GM23338 (cell line): ENCODE data around the gene METAP1D. TPM values are rescaled to one million over a fixed set of nuclear protein-coding genes. Genes with fewer than 3 reads are reported as not detected.
A peak's percentile ranks its signal among the peaks of the same experiment; 100 is the strongest.

Experiments
- ATAC-seq: fragments of 200-7000 bp; cut with Tn5 transposase; 3 replicates; pipeline ENCODE4 v1.9.1; 2020
- DNase-seq: peaks from one replicate; pipeline ENCODE4 v3.0.0-alpha.2; 2015; ENCODE audit warnings: low spot score
- H2AFZ ChIP-seq: fragments of 200-600 bp; sonication (generic); 2 replicates; pipeline ENCODE4 v1.8.0; 2016; ENCODE audit warnings: antibody characterized with exemption, mild to moderate bottlenecking, moderate library complexity
- H3F3A ChIP-seq: fragments of 200-600 bp; sonication (generic); replicated peaks from 2 replicates; pipeline ENCODE4 v1.8.0; 2017; ENCODE audit warnings: antibody characterized with exemption, mixed run types, low read depth
- H3K27ac ChIP-seq: fragments of 200-600 bp; sonication (generic); 2 replicates; pipeline ENCODE4 v1.6.1; 2016; ENCODE audit warnings: low read depth
- H3K27me3 ChIP-seq: fragments of 200-600 bp; sonication (generic); 2 replicates; pipeline ENCODE4 v1.8.0; 2016; ENCODE audit warnings: mild to moderate bottlenecking, mixed run types, moderate library complexity; ENCODE audit not compliant: insufficient read depth
- H3K36me3 ChIP-seq: fragments of 200-600 bp; sonication (generic); 2 replicates; pipeline ENCODE4 v1.8.0; 2016; ENCODE audit warnings: mild to moderate bottlenecking; ENCODE audit not compliant: insufficient read depth
- H3K4me1 ChIP-seq: fragments of 200-600 bp; sonication (generic); 2 replicates; pipeline ENCODE4 v1.8.0; 2016; ENCODE audit warnings: mild to moderate bottlenecking, moderate library complexity; ENCODE audit not compliant: insufficient read depth
- H3K4me2 ChIP-seq: fragments of 200-600 bp; sonication (generic); 2 replicates; pipeline ENCODE4 v1.7.1; 2017; ENCODE audit warnings: mixed run types
- H3K4me3 ChIP-seq: fragments of 200-600 bp; sonication (generic); 2 replicates; pipeline ENCODE4 v1.6.1; 2016; ENCODE audit warnings: mixed run types
- H3K79me2 ChIP-seq: fragments of 200-600 bp; sonication (generic); replicated peaks from 2 replicates; pipeline ENCODE4 v1.8.0; 2017; ENCODE audit warnings: mild to moderate bottlenecking; ENCODE audit not compliant: insufficient read depth
- H3K9me2 ChIP-seq: fragments of 200-600 bp; sonication (generic); 2 replicates; pipeline ENCODE4 v1.8.0; 2017; ENCODE audit not compliant: insufficient read depth
- H4K20me1 ChIP-seq: fragments of 200-600 bp; sonication (generic); replicated peaks from 2 replicates; pipeline ENCODE4 v1.8.0; 2017; ENCODE audit warnings: mild to moderate bottlenecking; ENCODE audit not compliant: insufficient read depth
- H3K27ac Mint-ChIP-seq: 2 replicates; pipeline ENCODE4 v1.8.0; 2020; ENCODE audit warnings: inconsistent platforms, mild to moderate bottlenecking, moderate library complexity, mixed read lengths
- H3K27me3 Mint-ChIP-seq: 3 replicates; pipeline ENCODE4 v1.8.0; 2022; ENCODE audit warnings: low read depth, mild to moderate bottlenecking, moderate library complexity, mixed read lengths, inconsistent platforms; ENCODE audit not compliant: insufficient read depth, poor library complexity
- H3K36me3 Mint-ChIP-seq: 3 replicates; pipeline ENCODE4 v1.8.0; 2021; ENCODE audit warnings: low read depth, mild to moderate bottlenecking, inconsistent platforms, moderate library complexity, mixed read lengths
- H3K4me1 Mint-ChIP-seq: 3 replicates; pipeline ENCODE4 v1.8.0; 2020; ENCODE audit warnings: mild to moderate bottlenecking, inconsistent platforms, mixed read lengths
- H3K4me3 Mint-ChIP-seq: 3 replicates; pipeline ENCODE4 v1.8.0; 2021; ENCODE audit warnings: moderate library complexity, mild to moderate bottlenecking, inconsistent platforms, mixed read lengths
- H3K9me3 Mint-ChIP-seq: 3 replicates; pipeline ENCODE4 v1.8.0; 2020; ENCODE audit warnings: moderate library complexity, mild to moderate bottlenecking, inconsistent platforms, mixed read lengths
- CREB1 ChIP-seq: fragments of 250-450 bp; sonication (Bioruptor Pico); IDR thresholded peaks from 2 replicates; pipeline ENCODE4 v1.5.0; 2020; ENCODE audit warnings: low read depth, mild to moderate bottlenecking, moderate library complexity
- EZH2 ChIP-seq: fragments of 200-600 bp; sonication (generic); IDR thresholded peaks from one replicate; pipeline ENCODE4 v1.8.0; 2017; ENCODE audit warnings: antibody characterized with exemption, mild to moderate bottlenecking, low read depth; ENCODE audit not compliant: unreplicated experiment
- JUNB ChIP-seq: IDR thresholded peaks from one replicate; pipeline ENCODE4 v1.6.1; 2016; ENCODE audit warnings: antibody characterized with exemption; ENCODE audit not compliant: unreplicated experiment
- NANOG ChIP-seq: IDR thresholded peaks from 2 replicates; pipeline ENCODE4 v1.6.1; 2016; ENCODE audit warnings: antibody characterized with exemption, borderline replicate concordance
- POLR2AphosphoS5 ChIP-seq: IDR thresholded peaks from 2 replicates; pipeline ENCODE4 v1.6.1; 2016; ENCODE audit warnings: antibody characterized with exemption, low read depth
- STAT1 ChIP-seq: IDR thresholded peaks from one replicate; pipeline ENCODE4 v1.6.1; 2016; ENCODE audit warnings: antibody characterized with exemption; ENCODE audit not compliant: unreplicated experiment
- ZNF114 ChIP-seq: fragments of 250-450 bp; sonication (Bioruptor Pico); IDR thresholded peaks from 2 replicates; pipeline ENCODE4 v1.5.0; 2020; ENCODE audit warnings: mild to moderate bottlenecking, moderate library complexity
- ZNF331 ChIP-seq: fragments of 250-450 bp; sonication (Bioruptor Pico); IDR thresholded peaks from 2 replicates; pipeline ENCODE4 v1.5.0; 2020; ENCODE audit warnings: low read depth, mild to moderate bottlenecking, moderate library complexity
- polyA plus RNA-seq: library from polyadenylated mRNA; unstranded; fragments of >200 nt; fragmentation: Nextera tagmentation; extraction: Ambion mirVana; gene quantifications from 2 replicates; pipeline ENCODE4 v1.2.1, GENCODE V29; 2016
- total RNA-seq: library from RNA; depleted of rRNA; stranded (reverse); fragments of >200 nt; shearing (Covaris generic); gene quantifications from 2 replicates; pipeline ENCODE4 v1.2.3, GENCODE V29; 2014
- TF ChIP-seq, protein P1 (sequence below): IDR thresholded peaks from one replicate; pipeline ENCODE4 v1.6.1; 2018; ENCODE audit warnings: antibody characterized with exemption; ENCODE audit not compliant: unreplicated experiment
- TF ChIP-seq, protein P2 (sequence below), 2 experiments: fragments of 200-600 bp in 1 of 2; sonication (generic) in 1 of 2; conservative IDR thresholded peaks; 2 replicates each; pipeline versions ENCODE4 v1.5.1 to v1.6.1; 2016 to 2017; ENCODE audit warnings: antibody characterized with exemption in 2 of 2, low read depth in 2 of 2, mild to moderate bottlenecking in 2 of 2, moderate library complexity in 1 of 2
- TF ChIP-seq, protein P3 (sequence below): IDR thresholded peaks from 2 replicates; pipeline ENCODE4 v1.6.1; 2016; ENCODE audit warnings: antibody characterized with exemption

The METAP1D gene
- total and polyA plus RNA-seq, 2 experiments from 2014 or later = 12.8 to 15.5 TPM

DNA sequence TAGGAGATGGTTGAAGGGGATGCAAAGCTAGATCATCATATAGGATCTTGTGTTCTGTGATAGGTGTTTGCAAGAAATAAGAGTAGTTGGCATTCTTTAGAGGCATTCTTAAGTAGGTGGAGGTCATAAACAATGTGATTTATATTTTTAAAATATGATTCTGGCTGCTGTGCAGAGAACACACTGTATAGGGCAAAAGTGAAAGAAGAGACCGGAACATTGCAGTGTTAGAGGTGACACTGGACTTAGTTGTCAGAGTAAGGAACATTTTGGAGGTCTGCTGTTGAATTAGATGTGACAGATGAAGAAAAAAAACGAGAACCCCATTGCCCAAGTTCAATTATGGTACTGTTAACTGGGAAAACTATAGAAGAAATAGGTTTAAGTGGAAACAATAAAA, 39.8 kb upstream of the METAP1D start:
- peaks cover 2% of the 10 kb centered on the region; the same call in 2 of the 3 replicates for H3K36me3 Mint-ChIP-seq
- ATAC-seq = no peak
- no peak overlapping the region for H2AFZ ChIP-seq
- H3F3A ChIP-seq = no peaks in the 10 kb centered on the region
- TF ChIP-seq, protein P1, sequence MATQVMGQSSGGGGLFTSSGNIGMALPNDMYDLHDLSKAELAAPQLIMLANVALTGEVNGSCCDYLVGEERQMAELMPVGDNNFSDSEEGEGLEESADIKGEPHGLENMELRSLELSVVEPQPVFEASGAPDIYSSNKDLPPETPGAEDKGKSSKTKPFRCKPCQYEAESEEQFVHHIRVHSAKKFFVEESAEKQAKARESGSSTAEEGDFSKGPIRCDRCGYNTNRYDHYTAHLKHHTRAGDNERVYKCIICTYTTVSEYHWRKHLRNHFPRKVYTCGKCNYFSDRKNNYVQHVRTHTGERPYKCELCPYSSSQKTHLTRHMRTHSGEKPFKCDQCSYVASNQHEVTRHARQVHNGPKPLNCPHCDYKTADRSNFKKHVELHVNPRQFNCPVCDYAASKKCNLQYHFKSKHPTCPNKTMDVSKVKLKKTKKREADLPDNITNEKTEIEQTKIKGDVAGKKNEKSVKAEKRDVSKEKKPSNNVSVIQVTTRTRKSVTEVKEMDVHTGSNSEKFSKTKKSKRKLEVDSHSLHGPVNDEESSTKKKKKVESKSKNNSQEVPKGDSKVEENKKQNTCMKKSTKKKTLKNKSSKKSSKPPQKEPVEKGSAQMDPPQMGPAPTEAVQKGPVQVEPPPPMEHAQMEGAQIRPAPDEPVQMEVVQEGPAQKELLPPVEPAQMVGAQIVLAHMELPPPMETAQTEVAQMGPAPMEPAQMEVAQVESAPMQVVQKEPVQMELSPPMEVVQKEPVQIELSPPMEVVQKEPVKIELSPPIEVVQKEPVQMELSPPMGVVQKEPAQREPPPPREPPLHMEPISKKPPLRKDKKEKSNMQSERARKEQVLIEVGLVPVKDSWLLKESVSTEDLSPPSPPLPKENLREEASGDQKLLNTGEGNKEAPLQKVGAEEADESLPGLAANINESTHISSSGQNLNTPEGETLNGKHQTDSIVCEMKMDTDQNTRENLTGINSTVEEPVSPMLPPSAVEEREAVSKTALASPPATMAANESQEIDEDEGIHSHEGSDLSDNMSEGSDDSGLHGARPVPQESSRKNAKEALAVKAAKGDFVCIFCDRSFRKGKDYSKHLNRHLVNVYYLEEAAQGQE = no peak
- TF ChIP-seq ZNF331 = no peak
- no peak for DNase-seq
- no peaks in the 10 kb centered on the region for H3K36me3 ChIP-seq
- H3K4me3 Mint-ChIP-seq = no peak overlapping the region
- peaks cover 7% of the 10 kb centered on the region; the same call in 1 of the 2 replicates for H3K79me2 ChIP-seq
- H3K9me2 ChIP-seq = no peaks in the 10 kb centered on the region
- H3K27me3 ChIP-seq = no peaks in the 10 kb centered on the region
- H3K4me3 ChIP-seq = no peak overlapping the region
- no peaks in the 10 kb centered on the region for H3K9me3 Mint-ChIP-seq
- H3K27me3 Mint-ChIP-seq = peaks cover 6% of the 10 kb centered on the region
- H3K4me1 Mint-ChIP-seq = no peaks in the 10 kb centered on the region
- H3K4me2 ChIP-seq = no peak overlapping the region
- no peak overlapping the region for H3K27ac ChIP-seq
- no peaks in the 10 kb centered on the region for H3K4me1 ChIP-seq
- H3K27ac Mint-ChIP-seq = no peak overlapping the region
- peaks cover 6% of the 10 kb centered on the region for H4K20me1 ChIP-seq

DNA sequence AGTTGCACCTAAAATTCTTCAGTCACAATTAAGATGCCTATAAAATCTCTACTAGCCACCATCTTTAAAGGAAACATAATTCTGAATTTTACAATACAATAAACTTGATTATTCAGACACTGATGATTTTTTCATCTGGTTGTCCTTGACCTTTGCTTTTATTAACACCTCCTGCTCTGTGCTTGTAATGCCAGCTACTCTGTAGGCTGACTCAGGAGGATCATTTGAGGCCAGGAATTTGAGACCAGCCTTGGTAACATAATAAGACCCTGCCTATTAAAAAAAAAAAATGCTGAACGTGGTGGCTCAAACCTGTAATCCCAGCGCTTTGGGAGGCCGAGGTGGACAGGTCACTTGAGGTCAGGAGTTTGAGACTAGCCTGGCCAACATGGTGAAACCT, 39.2 kb upstream of the METAP1D start:
- Mint-ChIP-seq H3K4me1 (no peaks in the 10 kb centered on the region), H3K36me3 (peaks cover under 1% of the 10 kb centered on the region; the same call in 1 of the 3 replicates), H3K4me3 (no peak overlapping the region), H3K27ac (peak overlapping the region; percentile 74), H3K27me3 (peaks cover 6% of the 10 kb centered on the region), H3K9me3 (no peaks in the 10 kb centered on the region)
- Histone ChIP-seq H4K20me1 (peaks cover 5% of the 10 kb centered on the region; the same call in 1 of the 2 replicates), H3K4me2 (no peak overlapping the region), H3F3A (no peaks in the 10 kb centered on the region), H3K27ac (0 out of 2 replicates have a peak overlapping the region, but pooled peaks have one; percentile 17), H3K4me1 (no peaks in the 10 kb centered on the region), H3K9me2 (no peaks in the 10 kb centered on the region), H3K36me3 (no peaks in the 10 kb centered on the region), H3K27me3 (no peaks in the 10 kb centered on the region), H3K4me3 (no peak overlapping the region), H3K79me2 (peaks cover 7% of the 10 kb centered on the region; the same call in 1 of the 2 replicates), H2AFZ (no peak overlapping the region)
- no peak for ATAC-seq
- no peak for DNase-seq
- no peak for TF ChIP-seq ZNF114 (CRISPR knock-in tag)
- no peak for TF ChIP-seq ZNF331
- no peak for TF ChIP-seq POLR2AphosphoS5
- TF ChIP-seq, protein P2, sequence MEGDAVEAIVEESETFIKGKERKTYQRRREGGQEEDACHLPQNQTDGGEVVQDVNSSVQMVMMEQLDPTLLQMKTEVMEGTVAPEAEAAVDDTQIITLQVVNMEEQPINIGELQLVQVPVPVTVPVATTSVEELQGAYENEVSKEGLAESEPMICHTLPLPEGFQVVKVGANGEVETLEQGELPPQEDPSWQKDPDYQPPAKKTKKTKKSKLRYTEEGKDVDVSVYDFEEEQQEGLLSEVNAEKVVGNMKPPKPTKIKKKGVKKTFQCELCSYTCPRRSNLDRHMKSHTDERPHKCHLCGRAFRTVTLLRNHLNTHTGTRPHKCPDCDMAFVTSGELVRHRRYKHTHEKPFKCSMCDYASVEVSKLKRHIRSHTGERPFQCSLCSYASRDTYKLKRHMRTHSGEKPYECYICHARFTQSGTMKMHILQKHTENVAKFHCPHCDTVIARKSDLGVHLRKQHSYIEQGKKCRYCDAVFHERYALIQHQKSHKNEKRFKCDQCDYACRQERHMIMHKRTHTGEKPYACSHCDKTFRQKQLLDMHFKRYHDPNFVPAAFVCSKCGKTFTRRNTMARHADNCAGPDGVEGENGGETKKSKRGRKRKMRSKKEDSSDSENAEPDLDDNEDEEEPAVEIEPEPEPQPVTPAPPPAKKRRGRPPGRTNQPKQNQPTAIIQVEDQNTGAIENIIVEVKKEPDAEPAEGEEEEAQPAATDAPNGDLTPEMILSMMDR (conservative IDR thresholded peaks at IDR 0.05; ENCODE audit: low read depth in 2 of 2) = no peak
- no peak for TF ChIP-seq STAT1
- TF ChIP-seq, protein P3, sequence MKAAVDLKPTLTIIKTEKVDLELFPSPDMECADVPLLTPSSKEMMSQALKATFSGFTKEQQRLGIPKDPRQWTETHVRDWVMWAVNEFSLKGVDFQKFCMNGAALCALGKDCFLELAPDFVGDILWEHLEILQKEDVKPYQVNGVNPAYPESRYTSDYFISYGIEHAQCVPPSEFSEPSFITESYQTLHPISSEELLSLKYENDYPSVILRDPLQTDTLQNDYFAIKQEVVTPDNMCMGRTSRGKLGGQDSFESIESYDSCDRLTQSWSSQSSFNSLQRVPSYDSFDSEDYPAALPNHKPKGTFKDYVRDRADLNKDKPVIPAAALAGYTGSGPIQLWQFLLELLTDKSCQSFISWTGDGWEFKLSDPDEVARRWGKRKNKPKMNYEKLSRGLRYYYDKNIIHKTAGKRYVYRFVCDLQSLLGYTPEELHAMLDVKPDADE = no peak
- no peak for TF ChIP-seq NANOG
- TF ChIP-seq, protein P1 = no peak
- no peak for TF ChIP-seq EZH2
- no peak for TF ChIP-seq JUNB
- TF ChIP-seq CREB1 (CRISPR knock-in tag) = no peak
